HG03439 (cell line): ENCODE measurements around the gene KCNK17.
A peak's percentile ranks its signal among the peaks of the same experiment; 100 is the strongest.
"Not testable (repeated sequence)": the region's sequence is repeated elsewhere in the genome, so short reads cannot be mapped to it uniquely, and the experiment has no call there.

ENCODE experiments used
- ATAC-seq: cut with Tn5 transposase; IDR thresholded peaks from one replicate; pipeline ENCODE4 v1.9.1; 2021; ENCODE audit warnings: mild to moderate bottlenecking, moderate library complexity; ENCODE audit not compliant: unreplicated experiment

KCNK17 gene

DNA sequence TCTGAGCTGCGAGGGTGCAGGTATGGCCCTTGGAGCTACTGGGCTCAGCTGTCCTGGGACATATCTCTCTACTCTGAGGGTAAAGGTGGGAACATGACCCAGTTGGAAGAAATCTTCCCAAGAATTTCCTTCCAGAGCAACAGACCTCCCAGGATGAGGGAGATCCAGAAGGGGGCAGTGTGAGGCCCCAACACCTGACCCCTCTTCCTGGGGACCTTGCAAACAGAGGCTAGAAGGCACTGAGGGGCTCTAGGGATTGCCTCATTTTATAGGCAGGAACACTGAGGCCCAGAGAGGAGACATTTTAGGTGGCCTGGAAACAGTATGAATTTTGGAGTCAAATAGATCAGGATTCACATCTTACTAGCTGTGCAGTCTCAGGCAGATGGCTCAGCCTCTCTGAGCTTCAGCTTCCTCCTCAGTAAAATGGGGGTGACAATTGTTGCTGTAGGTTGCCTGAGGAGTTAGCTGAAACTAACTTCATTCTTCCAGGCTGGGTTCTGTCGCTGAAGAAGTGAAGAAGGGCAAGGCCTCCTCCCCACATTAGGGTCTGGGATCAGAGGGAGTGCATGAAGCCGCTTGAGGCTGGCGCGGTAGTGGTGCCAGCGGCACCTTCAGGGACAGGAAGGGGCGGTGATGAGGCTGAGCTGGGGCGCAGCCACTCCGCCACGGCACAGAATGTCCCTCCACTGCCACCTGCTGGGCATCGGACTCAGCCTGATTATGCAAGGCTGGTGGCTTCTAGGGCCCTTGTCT, 11.4 kb downstream of the KCNK17 start:
- peak; percentile 90 for ATAC-seq

DNA sequence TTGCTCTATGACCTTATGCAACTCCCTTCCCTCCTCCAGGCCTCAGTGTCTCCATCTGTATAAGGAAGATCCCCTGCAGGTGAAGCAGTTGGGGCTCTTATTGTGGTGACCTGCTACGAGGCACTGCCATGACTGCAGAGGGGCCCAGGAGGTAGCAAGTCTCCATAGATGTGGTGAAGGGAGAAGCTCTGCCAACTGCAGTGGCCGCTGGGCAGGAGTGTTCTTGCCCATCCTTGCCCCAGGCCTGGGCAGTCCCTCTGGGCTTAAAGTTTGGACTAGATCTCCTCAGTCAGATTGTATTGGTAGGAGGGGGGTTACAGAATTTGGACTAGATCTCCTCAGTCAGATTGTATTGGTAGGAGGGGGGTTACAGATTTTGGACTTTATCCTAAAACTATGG, 12.2 kb downstream of the KCNK17 start:
- no peak for ATAC-seq

DNA sequence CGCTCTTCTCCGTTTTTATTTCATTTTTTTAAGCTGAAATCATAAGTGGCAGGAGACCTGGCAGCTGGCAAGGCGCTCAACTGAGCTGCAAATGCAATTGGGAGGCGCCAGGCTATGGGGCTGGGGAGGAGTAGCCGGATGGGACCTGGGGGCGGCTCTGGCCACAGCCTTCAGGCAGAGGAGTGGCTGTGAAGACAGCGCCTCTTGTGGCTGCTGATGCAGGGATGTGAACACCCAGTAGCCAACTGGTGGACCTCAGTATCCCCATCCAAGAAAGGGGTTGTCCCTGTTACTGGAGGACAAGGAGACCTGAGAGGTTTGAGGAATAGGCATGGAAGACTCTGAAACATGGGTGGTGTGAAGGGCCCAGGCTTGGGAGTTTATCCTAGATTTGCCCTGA, 12.6 kb downstream of the KCNK17 start:
- no peak for ATAC-seq

DNA sequence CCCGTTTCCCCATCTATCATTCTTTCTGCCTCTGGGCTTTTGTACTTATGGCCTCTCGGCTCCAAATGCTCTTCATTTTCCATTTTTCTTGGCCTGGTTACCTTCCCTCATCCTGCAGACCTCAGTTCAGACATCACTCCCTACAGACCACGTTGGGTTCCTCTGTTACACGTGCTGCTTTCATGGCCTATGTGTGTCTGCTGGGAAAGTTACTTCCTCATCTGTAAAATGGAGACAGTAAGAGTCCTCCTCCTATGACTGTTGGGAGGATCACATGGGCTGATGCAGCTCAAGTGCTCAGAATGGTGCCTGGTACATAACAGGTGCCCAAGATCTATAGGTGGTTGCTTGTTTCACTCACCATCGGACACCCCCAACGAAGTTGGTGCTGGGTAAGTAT, 13.5 kb downstream of the KCNK17 start:
- no peak for ATAC-seq

DNA sequence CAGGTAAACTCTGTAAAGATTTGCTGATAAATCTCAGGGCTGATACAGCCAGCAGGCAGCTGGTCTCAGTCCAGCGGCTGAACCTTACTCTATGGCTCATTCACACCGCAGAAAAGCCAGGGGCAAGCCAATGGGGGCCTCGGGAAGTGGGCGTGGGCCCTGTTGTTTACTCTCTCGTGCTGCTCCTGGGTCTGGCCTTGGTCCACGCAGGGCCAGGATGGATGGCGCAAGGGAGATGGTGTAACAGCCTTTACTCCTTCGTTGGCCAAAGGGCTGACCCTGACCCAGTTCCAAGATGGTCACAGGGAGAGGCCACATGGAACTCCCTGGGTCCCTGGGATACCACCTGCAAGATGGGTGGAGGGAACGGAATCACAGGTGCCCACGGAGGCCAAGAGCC, 16.2 kb downstream of the KCNK17 start:
- ATAC-seq = no peak

DNA sequence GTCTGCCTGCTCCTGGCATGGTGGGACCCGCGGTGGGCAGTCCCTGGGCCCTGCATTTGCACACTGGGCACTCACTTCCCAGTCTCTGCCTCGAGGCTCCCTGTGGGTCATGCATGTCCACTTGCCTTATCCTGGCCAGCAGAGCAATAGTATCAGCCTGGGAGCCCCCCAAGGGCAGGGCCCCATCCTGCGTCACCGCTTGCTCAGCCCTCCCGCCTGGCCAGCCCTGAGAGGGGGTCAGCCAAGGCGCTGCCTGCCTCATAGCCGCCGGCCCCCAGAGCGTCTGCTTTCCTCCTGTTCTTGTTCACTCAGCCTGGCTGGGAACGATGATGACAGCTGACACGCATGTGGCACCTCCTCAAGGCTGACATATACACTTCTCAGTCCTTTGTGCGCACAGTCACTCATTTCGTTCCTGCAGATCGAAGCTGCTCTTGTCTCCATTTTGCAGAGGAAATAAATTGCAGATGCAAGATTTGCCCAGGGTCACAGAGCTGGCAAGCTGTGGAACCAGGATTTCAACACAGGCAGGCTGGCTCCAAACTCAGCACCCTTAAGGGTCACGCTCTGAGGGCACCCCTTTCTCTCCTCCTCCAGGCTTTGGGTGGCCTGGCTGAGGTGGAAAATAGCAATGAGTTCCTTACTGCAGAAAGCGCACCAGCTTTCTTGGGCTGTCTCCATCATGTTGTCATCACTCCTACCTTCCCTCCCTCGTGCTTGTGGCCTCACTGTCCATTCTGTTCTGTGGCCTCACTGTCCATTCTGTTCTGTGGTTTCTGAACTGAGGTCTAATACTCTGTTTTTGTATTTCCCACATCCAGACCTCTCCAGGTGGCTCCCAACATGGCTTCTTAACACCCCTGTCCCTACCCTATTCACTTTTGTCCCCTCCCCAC, 17.2 kb downstream of the KCNK17 start:
- ATAC-seq = no peak

DNA sequence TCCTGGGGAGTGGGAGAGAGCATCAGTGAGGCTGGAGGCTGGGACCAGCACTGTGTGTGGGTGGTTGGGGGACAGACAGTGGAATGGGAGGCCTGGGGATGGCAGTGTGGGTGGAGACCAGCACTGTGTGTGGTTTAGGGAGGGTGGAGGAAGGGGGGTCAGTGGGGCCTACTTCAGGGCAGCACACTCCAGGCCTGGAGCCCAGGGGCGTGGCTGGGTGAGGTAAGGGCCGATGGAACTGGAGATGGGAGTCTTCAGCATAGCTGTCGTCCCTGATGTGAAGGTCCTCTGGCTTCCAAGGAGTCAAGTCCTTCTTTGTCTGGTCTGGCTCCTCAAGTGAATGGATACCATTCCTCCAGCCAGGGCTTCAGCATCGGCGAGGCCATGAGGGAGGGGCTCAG, 18.6 kb downstream of the KCNK17 start:
- no peak for ATAC-seq

DNA sequence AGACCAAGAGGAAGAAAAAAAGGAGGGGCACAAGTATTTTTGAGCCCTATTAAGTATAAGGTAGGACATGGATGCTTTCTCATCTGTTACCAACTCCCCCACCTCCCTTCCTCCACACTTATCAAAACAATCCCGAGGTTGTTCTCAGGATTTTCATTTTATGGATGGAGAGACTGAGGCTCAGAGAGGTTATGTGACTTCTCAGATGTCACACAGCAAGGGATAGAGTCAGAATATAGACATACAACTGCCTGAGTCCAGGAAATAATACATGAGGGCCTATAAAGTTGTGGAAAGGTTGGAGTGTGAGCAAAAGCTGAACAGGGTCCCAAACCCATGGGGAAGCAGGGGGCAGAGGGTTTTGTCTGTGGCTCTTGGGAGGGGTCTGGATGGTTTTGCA, 19.3 kb downstream of the KCNK17 start:
- ATAC-seq = no peak

DNA sequence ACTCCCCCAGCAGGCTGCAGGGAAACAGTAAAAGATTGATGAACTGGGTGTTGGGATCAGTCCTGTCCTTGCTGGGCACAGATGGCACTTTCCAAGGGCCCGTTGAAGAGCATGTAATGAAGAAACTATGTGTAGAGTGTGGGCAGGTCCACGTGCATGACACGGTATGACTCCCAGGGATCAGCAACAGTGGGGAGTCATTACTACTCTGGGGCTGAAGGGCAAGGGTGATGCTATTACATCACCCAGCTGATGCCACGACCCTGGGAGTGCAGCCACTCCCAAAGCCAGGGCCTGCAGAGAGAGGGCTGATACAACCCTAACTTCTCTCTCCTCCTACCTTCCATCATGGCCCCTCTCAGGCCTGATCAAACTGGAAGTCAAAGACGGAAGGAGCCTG, 20.1 kb downstream of the KCNK17 start:
- ATAC-seq = no peak

DNA sequence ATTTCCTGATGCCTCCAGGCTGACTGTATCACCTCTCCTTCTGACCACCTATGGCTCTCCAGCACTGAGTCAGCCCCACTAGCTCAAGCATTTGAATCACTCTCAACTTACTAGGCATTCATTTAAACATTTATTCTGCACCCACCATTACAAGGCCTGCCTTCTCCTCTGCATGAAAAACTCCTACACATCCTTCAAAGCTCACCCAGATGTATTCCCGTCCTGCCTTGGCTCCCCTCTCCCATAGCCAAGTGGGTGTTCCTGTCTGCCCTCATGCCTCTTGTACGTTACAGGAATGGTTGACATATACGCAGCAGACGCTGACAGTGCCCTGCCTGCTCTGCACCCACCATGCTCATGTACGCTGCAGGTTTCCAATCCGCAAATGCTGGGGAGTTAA, 21.6 kb downstream of the KCNK17 start:
- ATAC-seq = no peak

DNA sequence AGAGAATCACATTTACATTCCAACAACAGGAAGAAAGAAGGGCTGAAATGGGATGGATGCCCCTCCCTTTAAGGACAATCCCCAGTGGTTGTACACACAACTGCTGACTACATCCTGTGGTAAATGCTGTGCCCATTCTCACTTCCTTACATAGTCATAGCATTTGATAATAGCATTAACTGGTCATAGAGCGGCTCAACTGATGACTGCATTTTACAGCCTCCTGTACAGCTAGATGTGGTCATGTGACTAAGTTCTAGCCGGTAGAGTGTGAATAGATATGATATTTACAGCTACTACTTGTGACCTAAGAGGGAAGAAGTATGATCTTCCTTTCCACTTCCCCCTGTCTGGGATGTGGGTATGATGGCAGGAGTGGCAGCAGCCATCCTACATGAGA, 24.7 kb downstream of the KCNK17 start:
- ATAC-seq = no peak

DNA sequence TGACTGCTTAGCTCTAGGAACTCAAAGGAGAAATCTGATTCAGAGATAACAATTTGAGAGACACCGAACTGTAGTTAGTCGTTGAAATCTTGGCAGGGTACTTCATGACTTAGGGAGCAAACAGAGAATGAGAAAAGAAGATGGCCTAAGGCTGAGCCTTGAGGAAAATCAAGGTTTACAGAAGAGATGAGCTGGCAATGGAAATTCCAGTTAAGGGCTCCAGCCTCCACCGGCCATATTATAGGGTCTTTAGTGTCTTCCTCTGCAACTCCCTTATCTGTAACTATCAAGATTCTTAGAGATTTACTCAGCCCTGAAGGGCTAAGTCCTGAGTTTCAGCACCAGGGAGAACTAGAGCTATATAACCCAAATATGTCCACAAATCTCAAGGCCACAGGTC, 26.6 kb downstream of the KCNK17 start:
- ATAC-seq = no peak

DNA sequence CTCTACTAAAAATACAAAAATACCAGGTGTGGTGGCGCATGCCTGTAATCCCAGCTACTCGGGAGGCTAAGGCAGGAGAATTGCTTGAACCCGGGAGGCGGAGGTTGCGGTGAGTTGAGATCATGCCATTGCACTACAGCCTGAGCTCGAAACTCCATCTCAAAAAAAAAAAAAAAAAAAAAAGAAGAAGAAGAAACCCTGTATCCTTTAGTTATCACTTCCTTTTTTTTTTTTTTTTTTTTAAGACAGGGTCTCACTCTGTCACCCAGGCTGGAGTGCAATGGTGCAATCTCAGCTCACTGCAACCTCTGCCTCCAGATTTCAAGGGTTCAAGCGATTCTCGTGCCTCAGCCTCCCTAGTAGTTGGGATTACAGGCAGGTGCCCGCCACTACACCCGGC, 27.6 kb downstream of the KCNK17 start:
- not testable (repeated sequence) for ATAC-seq

DNA sequence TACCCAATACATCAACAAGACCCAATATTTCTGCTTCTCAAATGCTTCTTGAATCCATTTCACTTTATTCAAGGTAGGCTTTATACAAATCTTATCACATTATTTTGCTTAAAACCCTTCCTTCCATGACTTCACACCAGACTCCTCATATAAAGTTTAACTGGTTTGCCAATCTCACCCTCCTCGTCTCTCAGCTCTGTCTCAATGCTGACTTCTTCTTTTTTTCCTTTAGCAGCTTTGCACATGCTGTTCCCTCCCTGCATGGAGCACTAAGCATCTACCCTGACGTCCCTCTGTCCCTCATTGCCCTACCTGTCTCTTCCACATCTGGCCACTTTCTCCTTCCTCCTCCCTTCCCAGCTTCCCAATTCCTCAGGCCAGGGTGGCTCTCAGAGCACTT, 31.4 kb downstream of the KCNK17 start:
- no peak for ATAC-seq

DNA sequence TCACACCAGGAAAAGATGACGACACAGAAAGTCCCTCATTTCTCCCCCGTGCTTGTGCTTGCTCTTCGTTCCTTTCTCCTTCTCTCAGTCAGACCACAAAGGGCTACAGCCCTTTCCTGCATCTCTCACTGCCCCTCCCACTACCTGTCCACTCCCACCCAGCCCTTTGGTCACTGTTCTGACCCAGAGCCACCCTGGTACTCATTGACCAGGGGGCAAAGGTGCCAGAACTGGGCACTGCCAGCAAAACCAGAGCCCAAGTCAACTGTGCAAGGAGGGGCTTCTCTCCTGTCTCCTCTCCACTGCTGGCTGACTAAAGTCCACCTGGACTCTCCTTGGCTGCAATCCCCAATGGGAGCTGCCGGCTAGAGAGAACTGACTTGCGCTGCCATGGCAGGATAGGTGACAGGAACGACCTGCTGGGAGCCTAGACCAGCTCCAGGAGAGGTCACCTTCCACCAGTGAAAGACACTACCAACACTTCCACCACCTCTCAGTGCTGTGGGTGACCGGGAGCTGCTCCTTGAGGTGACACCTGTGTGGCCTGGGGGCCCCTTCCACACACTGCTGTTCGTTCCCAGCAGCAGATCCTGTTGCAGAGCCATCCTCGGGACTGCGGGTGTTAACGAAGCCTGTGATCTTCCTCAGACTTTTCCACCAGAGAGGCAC, 32.8 kb downstream of the KCNK17 start:
- no peak for ATAC-seq

DNA sequence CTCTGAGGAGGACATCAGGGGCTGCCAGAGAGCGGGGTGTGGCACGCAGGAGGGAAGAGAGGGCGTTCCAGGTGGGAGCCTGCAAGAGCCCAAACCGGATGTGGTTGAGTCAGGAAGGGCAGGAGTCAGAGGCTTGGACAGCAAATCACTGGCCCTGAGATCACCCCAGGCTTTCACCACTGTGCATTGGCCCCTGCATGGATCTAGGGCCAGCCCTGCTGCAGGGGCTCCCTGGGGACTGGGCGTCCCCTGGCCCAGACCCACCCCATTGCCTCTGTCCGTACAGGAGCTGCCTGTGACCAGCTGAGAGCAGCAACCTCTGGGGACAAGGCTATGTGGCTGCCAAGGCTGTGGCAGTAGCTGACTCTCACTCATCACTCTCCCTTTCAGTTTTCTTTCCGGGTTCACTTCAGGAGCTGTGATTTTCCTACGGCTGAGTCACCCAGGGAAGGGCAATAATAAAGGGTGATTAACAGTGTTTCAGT, 33.9 kb downstream of the KCNK17 start:
- ATAC-seq = no peak

DNA sequence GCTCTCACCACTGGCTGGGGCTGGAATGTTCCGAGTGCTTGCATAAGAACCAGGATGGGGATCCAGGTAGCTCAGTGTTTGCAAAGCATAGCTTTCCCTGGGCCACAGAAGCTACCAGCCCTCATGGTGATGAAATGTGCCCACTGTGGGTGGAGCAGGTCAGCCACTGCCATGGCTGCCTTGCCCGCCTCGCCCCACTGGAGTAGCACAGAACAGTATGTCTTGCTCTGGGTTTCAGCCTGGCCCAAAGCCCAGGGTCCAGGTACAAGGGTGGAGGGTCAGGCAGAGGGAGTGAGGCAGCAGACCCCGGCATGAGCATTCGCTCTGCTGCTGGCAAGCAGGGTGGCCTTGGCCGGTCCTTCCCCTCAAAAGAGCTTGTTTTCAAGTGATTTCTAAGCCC, 34.7 kb downstream of the KCNK17 start:
- no peak for ATAC-seq

DNA sequence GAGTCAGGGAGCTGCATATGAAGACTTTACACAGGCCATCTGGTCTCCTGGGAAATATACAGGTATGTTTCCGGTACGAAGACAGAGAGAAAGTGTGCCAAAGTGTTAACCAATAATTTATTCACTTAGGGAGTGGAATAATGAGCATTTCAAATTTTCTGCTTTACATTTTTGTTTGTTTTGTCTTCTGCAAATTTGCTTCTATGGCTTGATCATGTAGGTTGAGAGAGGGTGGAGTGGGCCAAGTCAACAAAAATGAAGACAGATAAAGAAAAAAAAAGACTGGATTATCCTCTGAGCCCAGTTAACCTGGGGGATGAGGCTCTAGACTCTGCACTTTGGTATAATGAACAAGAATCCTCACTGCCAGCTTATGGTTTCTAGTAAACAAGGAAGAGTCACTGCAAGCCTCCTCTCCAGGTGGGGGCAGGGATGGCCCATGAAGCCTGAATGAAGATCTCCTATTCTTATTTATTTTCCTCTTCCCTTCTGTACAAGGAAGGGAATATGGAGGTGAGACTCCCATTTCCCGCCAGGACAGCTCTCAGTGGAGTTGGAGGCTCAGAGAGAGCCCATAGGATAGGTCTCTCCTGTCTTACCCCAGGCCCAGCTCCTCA, 37.7 kb downstream of the KCNK17 start:
- ATAC-seq = no peak

DNA sequence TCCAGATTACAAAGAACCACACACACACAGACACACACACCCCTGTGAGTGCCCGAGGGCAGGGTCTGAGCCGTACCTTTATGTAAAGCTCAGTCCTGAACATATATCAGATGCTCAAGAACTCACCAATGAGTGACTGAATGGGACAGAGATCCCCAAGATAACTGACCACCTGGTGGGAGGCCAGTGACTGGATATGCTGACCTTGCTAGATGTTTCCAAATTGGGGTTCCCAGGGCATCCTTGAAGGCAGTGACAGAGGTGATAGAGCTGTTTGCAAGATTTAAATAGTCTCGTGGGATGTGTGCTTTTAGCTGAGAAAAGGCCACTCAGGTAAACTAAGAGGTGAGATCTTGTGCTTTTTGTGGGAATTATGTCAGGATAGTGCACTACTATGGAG, 39.3 kb downstream of the KCNK17 start:
- ATAC-seq = no peak

DNA sequence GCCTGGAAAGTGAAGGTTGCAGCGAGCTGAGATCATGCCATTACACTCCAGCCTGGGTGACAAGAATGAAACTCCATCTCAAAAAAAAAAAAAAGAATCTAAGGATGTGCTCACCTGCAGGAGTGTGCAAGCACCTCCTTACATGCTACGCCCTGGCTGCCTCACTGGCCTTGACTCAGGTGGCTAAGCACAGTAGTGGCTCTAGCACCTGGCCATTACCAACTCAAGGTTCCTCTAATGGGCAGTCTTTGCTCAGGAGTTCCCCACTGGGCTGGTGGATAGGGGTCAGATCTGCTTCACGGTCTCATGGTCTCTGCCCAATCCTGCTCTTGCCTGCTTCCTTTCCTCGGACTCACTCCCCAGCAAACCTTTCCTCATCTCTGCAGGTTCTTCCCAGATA, 39.7 kb downstream of the KCNK17 start:
- no peak for ATAC-seq

DNA sequence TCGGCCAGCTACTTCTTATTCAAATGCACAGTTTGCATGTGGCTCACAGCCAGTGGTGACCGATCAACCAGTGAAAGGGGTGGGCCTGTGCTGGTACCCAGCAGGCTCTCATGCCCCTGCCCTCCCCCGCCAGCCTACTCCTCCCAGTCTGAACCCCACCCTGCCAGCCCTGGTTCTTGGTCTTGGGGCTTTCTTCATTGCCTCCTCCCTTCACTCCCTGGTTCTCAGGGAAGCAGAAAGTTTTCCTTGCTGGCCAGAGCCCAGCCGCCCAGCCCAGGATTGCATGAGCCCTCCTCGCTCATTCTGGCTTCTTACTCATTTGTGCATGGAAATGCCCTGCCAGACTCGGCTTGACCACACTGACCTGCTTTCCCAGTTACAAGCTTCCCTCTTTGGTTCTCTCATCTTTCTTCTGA, 40.8 kb downstream of the KCNK17 start:
- no peak for ATAC-seq
